ENCODE data around the gene TPGS1.
"Not testable (repeated sequence)": the region's sequence is repeated elsewhere in the genome, so short reads cannot be mapped to it uniquely, and the experiment has no call there.

TPGS1 gene

GRCh38 chr19:478236-478903 is 28.9 kb upstream of the TPGS1 start:
- peak; percentile 28 for DNase-seq

GRCh38 chr19:478976-479375 is 28.3 kb upstream of the TPGS1 start:
- peak; percentile 23 for DNase-seq

GRCh38 chr19:480016-480855 is 27.1 kb upstream of the TPGS1 start:
- DNase-seq: peak; percentile 73

GRCh38 chr19:481100-481499 is 26.2 kb upstream of the TPGS1 start:
- DNase-seq: not testable (repeated sequence)

- DNase-seq: peak; percentile 18
Measured at GRCh38 chr19:482186-483041, 24.9 kb upstream of the TPGS1 start.

- peak; percentile 22 for DNase-seq
Measured at GRCh38 chr19:483332-484072, 23.8 kb upstream of the TPGS1 start.

- peak; percentile 18 for DNase-seq
Measured at GRCh38 chr19:484494-484893, 22.8 kb upstream of the TPGS1 start.

- peak; percentile 25 for DNase-seq
Measured at GRCh38 chr19:485077-485476, 22.2 kb upstream of the TPGS1 start.

- peak; percentile 28 for DNase-seq
Measured at GRCh38 chr19:485583-486236, 21.6 kb upstream of the TPGS1 start.

- peak; percentile 96 for DNase-seq
Measured at GRCh38 chr19:488505-489417, 18.5 kb upstream of the TPGS1 start.

GRCh38 chr19:489418-490196 is 17.7 kb upstream of the TPGS1 start:
- peak; percentile 67 for DNase-seq

- peak; percentile 37 for DNase-seq
Measured at GRCh38 chr19:491146-491741, 16.1 kb upstream of the TPGS1 start.

GRCh38 chr19:492091-492531 is 15.2 kb upstream of the TPGS1 start:
- peak; percentile 22 for DNase-seq

GRCh38 chr19:493391-494170 is 13.7 kb upstream of the TPGS1 start:
- DNase-seq: peak; percentile 33

GRCh38 chr19:494171-495080 is 12.9 kb upstream of the TPGS1 start:
- peak; percentile 52 for DNase-seq

GRCh38 chr19:495081-495401 is 12.3 kb upstream of the TPGS1 start:
- DNase-seq: no peak

- DNase-seq: peak; percentile 64
Measured at GRCh38 chr19:495402-496111, 11.7 kb upstream of the TPGS1 start.
